Inflammatory macrophage (primary cell): ENCODE results near the gene SCN4A.
"Not testable (repeated sequence)": the region's sequence is repeated elsewhere in the genome, so short reads cannot be mapped to it uniquely, and the experiment has no call there.

Source experiments
- DNase-seq, 2 donors: peaks; one replicate each; pipeline ENCODE4 v3.0.0-alpha.2; 2020 to 2022
- total RNA-seq, 18 experiments: gene quantifications; one replicate each; lab custom pipeline; 2026; ENCODE audit warnings: mixed read lengths in 6 of 18, inconsistent platforms in 2 of 18; lab: John Stamatoyannopoulos, UW

SCN4A gene
- 0 to 0.25 (median 0.06) reads per million in 18 experiments for total RNA-seq

DNA sequence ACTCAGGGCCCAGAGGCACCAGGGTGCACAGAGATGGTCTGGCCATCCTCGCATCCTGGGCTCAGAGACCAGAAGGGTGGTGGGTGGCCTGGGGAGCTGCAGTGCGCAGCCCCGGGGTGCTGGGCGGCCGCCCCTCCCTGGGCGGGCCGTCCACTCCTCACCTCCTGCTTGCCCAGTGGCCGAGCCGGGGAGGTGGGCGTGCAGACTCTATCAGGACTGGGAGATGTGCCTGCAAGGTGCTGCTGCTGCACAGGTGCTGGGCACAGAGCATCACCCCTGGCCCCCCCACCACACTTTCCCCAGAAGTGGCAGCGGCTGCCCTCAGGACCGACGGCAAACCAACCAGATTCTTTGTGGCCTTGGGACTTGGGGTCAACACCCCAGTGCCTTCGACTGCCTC lies at the start of gene SCN4A:
Gene SCN4A, minus strand, starts transcription at position 123 of the 400 bp plus-strand sequence. Its CDS starts 77 bp downstream, at position 46.
- no peak for DNase-seq

DNA sequence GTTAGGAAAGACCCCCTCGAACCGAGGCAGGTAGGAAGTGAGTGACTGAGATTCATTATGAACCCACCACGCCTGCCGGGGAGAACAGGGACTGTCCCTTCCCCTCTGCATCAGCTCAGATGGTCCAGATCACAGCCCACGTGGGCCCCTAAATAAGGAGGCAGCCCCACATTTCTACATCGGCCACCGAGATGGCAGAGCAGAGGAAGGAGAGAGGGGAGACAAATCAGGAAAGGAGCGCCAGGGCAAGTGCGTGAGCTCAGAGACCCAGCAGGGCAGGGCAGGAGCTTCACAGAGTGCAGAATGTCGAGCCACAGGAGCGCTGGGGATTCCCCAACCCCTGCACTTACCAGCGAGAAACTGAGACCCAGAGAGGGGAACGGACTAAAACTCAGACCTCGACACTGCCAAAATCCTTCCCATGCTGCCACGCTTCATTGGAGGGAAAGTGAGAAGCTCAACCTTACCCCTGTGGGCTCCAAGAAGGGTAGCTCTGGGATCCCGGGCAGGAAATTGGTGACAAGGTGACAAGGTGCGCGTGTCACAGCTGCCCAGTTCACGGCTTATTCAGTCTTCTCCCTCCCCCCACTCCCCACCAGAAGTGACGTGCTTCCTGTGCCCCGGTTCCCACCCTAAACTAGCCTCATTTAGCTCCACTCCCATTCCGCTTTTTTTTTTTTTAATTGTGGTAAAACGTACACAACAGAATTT lies 47.5 kb upstream of the SCN4A start, which contains the start of gene ICAM2:
Gene ICAM2, minus strand, starts transcription at position 578 of the 711 bp plus-strand sequence. CDS start 13,942 bp downstream, outside the sequence.
- DNase-seq = peak; percentile 31 to 80

DNA sequence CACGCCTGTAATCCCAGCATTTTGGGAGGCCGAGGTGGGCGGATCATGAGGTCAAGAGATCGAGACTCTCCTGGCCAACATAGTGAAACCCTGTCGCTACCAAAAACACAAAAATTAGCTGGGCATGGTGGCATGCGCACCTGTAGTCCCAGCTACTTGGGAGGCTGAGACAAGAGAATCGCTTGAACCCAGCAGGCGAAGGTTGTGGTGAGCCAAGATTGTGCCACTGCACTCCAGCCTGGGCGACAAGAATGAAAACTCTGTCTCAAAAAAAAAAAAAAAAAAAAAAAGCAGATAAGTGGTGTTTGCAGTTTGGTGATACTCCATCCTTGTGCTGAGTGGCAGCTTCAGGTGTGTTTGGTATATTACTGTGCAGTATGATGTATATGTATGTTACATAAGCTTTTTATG lies 46.8 kb upstream of the SCN4A start:
- not testable (repeated sequence) for DNase-seq

DNA sequence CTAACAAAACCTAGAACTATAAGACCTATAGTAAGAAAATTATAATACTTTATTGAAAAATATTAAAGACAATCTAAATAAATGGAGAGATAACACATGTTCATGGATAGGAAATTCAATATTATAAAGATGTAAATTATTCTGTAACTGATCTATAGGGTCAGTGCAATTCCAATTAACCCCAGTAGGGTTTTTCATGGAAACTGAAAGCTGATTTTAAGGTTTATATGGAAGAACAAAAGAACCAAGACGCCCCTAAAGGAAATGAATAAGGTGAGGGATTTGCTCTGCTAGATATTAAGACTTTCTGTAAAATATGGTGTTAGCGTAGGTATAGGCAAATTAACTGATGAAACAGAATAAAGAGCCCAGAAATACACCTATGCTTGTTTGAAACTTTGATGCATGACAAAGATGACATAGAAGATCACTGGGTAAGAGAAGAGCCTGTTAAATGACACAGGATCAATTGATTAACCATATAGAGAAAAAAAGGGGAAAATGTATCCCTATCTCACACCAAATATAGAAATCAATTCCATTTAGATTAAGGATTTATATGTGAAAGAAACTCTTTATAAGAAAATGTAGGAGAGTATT lies 44.8 kb upstream of the SCN4A start:
- no peak for DNase-seq

DNA sequence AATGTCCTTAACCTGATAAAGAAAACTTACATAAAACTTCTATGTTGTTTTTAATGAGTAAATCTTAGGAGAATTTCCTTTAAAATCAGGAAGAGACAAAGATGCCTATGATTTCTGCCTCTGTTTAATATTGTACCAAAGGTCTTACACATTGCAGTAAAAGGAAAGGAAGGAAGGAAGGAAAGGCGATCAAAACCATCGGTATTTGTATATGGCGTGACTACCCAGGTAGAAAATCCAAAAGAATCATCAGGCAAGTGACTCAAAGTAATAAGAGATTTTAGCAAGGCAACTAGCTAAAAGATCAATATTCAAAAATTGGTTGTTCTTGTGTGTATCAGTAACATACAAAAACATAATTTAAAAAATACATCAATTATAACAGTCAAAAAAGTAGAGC lies 44.3 kb upstream of the SCN4A start:
- DNase-seq = no peak

DNA sequence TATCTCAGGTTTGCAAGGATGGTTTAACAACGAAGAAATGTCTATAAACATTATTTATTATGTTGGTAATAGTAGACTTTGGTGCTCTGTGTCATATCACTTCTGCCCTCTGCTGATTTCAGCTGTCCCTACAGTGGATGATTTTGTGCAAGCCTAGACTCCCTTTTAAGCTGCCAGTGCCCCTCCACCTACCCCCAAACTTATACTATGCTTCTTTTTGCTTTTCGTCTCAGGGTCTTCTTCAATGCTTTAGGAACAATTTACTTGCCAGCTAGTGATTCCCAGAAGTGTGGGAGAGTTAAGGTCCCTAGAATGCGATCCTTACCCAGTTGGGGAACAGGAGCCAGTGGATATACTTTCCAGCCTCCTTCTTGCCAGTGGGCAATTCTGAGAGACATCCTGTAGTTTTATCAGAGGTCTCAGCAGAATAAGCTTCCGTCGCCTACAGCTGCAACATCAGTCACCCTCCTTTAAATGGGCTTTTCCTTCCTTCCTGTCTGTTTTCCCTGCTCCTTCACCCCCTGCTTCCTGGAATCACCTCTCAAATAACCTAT lies 43.6 kb upstream of the SCN4A start:
- DNase-seq = no peak

DNA sequence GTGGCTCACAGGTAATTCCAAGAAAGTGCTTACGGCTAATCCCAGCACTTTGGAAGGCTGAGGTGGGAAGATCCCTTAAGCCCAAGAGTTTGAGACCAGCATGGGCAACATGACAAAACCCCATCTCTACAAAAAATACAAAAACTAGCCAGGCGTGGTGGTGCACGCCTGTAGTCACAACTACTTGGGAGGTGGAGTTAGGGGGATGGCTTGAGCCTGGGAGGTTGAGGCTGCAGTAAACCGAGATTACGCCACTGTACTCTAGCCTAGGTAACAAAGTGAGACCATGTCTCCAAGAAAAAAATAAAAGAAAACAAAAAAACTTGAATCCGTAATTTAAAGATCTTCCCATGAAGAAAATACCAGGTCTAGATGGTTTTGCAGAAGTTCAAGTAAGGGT lies 42.7 kb upstream of the SCN4A start:
- no peak for DNase-seq

DNA sequence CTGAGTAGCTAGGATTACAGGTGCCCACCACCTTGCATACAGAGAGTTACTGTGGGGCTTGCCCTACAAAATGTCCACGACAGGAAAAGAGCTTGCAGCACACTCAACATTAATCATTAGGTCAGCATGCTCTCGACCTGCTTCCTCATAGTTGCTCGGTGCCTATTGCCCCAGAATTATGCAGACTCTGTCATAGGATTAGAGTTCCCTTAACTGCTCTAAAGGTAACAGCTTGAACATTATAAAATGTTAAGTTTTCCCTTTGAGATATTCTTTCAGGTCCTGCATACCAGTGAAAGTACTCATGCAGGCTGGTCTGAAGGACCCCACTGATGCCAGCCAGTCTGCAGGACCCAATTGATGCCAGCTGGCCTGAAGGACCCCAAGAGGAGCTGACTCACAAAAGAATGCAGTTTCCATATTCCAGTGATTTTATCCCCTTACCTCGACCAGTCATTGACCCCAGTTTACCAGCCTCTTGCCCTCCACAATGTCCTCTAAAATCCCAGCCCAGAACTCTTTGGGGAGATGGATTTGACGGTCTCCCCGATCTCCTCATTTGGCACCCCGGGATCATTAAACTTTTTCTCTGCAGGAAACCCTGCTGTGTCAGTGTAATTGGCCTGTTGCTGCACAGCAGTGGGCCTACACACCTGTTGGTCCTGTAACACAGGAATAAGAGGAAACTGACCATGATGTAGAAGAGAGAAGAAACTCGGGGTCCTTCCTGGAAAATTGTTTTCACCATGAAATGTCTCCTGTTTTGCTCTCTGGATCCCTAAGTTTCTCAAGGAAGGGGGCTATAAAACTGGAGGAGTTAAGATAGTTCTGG lies 37.1 kb upstream of the SCN4A start:
- peak; percentile 79 to 80 for DNase-seq

DNA sequence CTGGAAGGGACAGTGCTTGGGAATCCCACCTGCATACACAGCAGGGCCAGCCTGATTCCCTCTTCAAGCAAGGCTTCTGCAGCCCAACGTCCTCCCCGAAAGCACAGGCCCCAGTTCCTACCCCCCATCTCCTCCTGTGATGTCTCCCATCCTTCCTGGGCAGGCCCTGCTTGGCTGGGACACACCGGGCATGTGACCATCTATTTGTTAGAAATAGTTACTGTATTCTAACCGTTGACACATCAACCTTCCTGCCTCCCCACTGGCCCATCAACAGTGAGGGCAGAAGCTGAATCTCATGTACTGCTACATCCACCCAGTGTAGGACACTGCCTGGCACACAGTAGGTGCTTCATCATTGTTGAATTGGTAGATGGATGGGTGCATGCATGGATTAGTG lies 36.1 kb upstream of the SCN4A start:
- DNase-seq = peak in 1 of 2 donors; percentile 17

DNA sequence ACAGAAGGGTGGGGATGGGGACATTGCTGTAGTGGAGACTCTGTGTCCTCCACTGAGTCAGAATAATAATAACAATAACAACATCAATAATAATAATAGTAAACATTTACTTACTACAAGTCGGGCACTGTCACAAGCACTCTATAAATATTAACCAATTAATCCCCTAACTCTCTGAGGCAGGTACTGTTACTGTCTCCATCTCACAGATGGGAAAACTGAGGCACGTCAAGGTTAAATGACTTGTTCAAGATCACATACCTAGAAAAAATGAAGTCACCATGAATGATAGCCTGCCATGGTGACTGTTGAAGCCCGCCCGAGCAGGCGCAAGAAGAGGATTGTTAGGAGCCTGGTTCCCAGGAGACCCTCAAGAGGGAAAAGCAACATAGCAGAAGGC lies 35.6 kb upstream of the SCN4A start:
- DNase-seq = no peak

DNA sequence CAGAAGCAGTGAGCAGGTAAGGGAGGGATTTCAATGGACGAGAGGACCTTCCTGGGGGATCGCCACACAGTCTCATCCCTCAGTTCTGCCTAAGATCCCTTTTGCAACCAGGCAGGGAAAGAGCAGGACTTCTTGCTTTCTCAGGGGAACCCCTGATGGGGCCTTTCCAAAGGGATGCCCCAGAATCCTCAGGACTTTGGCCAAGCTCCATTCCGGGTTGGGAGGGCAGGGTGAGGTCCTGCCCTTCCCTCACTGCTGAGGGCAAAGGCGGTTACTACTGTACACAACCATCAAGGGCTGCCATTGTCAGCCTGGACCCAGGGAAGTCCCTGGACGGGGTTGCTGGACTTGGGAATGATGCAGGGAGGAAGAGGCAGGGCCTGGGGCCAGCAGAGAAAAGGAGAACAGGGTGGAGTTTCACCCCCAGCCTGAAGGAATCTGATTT lies 35.1 kb upstream of the SCN4A start:
- no peak for DNase-seq

DNA sequence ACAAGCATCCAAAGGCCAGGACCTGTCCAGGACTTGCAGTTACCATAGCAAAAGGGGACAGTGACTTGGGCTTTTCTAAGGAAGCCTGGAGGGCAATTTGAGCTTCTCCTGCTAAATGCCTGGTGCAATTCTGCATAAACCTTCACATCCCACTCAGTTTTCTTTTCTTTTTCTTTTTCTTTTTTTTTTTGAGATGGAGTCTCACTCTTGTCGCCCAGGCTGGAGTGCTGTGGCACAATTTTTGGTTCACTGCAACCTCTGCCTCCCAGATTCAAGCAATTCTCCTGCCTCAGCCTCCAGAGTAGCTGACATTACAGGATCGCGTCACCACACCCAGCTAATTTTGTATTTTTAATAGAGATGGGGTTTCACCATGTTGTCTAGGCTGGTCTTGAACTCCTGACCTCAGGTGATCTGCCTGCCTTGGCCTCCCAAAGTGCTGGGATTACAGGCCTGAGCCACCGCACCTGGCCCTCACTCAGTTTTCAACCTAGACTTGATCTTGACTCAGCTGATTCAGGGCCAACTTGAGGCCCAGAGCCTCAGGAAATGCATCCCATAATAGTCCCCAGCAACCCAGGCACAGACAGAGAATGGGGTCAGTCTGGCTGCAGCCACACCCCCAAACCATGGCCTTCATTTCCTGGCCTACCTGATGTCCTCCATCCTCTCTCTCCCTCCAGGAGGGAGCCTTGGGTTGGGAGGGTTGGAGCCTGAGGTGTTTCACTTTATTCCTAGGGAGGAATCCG lies 34.5 kb upstream of the SCN4A start:
- not testable (repeated sequence) for DNase-seq

DNA sequence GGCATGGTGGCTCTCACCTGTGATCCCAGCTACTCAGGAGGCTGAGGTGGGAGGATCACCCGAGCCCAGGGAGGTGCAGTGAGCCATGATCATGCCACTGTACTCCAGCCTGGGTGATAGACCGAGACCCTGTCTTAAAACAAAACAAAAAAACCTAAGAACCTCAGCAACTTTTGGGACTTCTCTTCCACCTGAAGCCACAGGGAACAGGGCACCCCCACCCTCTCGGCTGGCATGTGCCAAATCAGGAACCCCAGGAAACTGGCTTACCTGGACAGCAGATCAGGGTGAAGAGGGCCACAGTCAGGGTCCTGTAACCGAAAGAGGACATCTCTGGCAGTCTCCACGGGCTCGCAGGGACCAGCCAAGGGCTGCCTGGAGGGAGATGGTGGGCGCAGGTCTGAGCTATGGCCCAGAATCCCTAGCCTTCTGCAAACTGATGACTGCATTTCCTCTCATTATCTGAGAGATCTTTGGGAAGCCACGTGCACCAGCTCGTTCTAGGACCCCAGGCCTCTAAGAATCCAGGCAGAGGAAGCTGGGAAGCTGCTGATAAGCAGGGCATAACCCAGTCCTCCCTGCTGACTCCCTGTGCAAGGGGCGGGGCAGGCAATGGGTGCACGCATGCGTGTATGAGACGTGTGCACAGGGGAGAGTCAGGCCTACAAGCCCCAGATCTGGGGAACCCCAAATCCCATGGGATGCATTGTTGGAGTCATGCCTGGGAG lies 33.8 kb upstream of the SCN4A start:
- no peak for DNase-seq

DNA sequence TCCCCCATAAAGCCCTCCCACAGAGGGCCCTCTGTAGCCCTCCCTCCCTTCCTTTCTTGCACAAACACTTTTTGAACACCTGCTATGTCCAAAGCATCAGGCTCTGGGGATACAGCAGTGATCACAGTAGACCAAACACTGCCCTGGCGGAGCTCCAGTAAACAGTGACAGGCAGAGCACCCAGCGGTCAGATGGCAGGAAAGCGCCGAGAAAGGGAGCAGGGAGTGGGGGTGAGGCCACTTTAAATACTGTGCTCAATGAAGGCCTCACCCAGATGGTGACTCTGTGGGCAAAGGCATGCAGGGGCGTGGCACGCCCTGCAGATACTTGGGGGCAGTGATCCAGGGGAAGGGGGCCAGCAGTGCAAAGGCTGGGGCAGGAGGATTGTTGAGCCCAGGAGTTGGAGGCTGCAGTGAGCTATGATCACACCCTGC lies 33.0 kb upstream of the SCN4A start:
- no peak for DNase-seq

DNA sequence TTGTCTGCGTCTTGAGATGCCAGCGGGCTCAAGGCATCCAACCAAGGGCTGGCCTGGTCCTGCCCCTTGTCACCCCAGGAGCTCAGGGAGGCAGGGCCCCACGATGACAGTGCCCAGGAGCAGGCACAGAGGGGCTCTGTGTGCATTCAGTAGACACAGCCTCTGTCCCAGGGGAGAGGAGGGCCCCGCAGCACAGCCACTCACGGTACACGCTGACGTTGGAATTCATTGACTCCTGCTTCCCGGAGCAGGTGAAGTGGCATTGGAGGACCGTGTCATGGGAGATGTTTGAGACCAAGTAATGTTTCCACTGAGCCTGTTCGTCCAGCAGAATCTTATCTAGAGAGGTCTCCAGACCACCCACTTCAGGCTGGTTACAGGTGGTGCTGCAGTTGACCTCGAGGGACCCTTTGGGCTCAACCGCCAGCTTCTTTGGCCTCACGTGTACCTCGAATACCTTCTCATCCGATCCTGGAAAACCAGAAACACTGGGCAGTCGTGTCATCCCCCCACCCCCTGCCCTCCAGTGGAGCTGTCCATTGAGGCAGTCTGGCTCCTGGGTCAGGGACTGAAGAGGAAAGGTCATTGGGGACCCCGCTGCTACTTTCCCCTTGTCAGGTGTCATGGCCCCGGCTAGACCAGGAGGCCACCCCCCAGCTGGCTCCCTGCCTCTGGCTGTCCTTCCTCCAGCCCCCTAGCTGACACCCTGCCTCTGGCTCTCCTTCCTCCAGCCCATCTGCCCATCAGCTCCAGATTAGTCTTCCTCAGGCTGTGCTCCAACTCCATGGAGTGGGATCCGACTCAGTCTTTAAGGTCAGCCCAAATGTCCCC lies 32.4 kb upstream of the SCN4A start:
- no peak for DNase-seq

DNA sequence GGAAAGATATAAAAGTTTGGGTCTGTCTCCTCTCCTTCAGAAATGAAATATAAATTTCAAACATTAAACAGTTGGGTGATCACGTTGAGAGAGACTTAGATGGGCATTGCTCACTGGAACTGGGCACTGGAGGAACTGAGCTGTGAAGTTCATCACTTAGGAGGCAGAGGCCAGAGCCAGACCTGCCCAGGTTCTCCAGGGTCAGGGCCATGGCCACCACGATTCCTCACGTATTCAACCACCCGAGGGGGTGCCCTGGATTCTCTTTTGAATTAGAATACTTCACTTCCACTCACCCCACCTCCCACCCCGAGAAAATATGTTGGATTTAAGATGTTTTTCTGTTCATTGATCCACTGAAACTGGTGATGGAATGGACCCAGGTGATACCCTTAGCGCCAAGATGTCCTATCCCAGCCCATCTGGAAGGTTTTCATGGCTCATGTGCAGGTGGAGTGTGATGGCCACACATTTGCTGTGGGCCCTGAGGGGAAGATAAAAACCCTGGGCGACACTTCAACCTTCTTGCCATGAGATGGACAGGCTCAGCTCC lies 31.6 kb upstream of the SCN4A start:
- DNase-seq = no peak

DNA sequence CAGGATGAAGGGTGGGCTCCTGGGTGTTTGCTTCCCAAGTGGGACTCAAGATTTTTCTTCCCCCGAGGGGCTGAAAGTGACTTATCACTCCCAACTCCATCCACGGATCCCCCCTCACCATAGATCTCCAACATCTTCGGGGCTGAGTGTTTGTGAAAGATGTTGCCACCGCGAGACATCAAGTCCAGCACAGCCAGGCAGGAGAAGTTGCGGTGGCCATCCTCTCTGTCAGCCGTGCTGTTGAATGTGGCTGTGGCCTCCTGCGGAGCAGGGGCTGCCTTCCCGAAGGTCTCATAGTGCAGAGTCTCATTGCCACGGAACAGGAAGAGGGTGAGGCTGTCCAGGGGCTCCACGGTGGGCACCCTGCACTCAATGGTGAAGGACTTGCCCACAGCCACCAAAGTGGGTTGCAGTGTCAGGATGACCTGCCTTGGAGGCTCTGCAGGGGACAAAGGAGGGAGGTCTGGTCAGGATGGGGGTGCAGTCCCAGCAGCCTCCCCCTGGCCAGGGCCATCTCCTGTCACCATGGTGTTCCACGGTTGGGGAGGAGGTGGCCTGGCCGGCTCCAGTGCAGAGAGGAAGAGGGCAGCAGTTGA lies 30.9 kb upstream of the SCN4A start:
- no peak for DNase-seq

DNA sequence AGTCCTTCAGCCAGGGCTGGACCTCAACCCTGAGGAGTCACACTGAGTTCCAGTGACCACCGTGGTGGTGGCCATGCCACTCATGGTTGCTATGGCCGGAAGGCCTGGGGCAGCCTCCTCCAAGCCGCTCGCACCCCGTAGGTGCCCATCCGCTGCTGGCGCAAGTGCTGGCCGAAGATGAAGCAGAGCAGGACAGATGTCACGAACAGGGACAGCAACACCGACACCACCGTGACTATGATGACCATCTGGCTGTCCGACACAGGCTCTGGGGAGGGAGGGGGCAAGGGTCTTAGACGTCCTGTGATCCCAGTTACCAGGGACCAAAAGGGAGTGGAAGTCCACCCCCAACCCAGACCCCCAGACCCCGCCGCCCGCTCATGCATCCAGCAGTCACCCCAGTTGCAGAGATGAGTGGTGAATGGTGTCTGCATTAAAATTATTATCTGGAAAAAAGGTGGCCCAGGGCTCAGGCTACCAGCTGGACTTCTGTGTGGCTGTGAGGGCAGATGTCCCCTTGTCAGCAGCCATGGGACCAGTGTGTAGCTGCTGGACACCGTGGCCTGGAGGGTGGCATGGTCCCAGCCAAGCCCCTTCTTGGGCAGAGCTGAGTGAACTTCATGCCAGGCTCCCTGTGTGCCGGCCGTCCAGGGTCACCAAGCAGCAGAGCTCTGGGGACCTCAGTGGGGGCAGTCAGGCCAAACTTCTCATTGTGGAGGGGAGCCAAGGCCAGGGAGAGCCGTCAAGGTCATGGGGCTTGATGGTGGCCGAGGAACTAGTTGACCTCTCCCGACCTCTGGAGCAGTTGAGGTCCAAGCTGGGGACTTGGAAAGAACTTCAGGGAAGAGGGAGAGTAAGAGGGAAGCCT lies 30.2 kb upstream of the SCN4A start:
- no peak for DNase-seq
